K562 (cell line): ENCODE measurements around the gene EEPD1. TPM values are rescaled to one million over a fixed set of nuclear protein-coding genes. Genes with fewer than 3 reads are reported as not detected.

Experiments
- ATAC-seq: fragments of 200-7000 bp; cut with Tn5 transposase; 3 replicates; pipeline ENCODE4 v1.9.1; 2020; ENCODE audit warnings: moderate library complexity
- BruUV-seq: library from RNA; stranded (reverse); fragments of 400-500 nt; replicated peaks from 2 replicates; lab custom pipeline; 2021; lab: Mats Ljungman, UMichigan
- CTCF ChIA-PET: fragments of 300-600 bp; formaldehyde crosslinking; extraction: SDS; loops from one replicate; lab custom pipeline; 2021; ENCODE audit warnings: low intra/inter-chr PET ratio; lab: Yijun Ruan, JAX
- POLR2A ChIA-PET: fragments of 300-600, 350-650 bp; sonication (Branson Sonifier 250); formaldehyde crosslinking; extraction: SDS; loops from one replicate; lab custom pipeline; 2021; ENCODE audit warnings: antibody characterized with exemption, inconsistent platforms; lab: Yijun Ruan, JAX
- DNase-seq, 4 experiments: peaks; one replicate each; pipeline versions ENCODE4 v3.0.0 to v3.0.0-alpha.2; 2011 to 2018; ENCODE audit warnings: low spot score in 3 of 4, mixed read lengths in 3 of 4; ENCODE audit errors: extremely low read depth in 1 of 4
- FAIRE-seq: peaks from 2 replicates; lab custom pipeline; 2011; peaks lifted over from hg19 to GRCh38; lab: Jason Lieb, UNC
- H2AFZ ChIP-seq: 2 replicates; pipeline ENCODE4 v1.6.0; 2011; ENCODE audit warnings: low read depth, low read length, control low read depth, inconsistent platforms
- H3K27ac ChIP-seq: fragments of 200-600 bp; 3 replicates; pipeline ENCODE4 v1.8.0; 2011; ENCODE audit warnings: low read depth, mild to moderate bottlenecking, control low read depth, inconsistent platforms, low read length, moderate library complexity, mixed read lengths; ENCODE audit errors: extremely low read depth
- H3K27me3 ChIP-seq, 2 experiments: fragments of 300-600 bp in 1 of 2; 2 replicates in 1 of 2; 3 replicates in 1 of 2; pipeline versions ENCODE4 v1.6.0 to v1.8.0; 2011; ENCODE audit warnings: inconsistent platforms in 2 of 2, low read length in 2 of 2, mild to moderate bottlenecking in 1 of 2, mixed read lengths in 1 of 2, moderate library complexity in 1 of 2; ENCODE audit not compliant: control insufficient read depth in 2 of 2, insufficient read depth in 2 of 2
- H3K36me3 ChIP-seq: fragments of 300-600 bp; 3 replicates; pipeline ENCODE4 v1.8.0; 2011; ENCODE audit warnings: mild to moderate bottlenecking, low read length, inconsistent platforms; ENCODE audit not compliant: control insufficient read depth, insufficient read depth
- H3K4me1 ChIP-seq, 2 experiments: fragments of 200-600 bp in 1 of 2; replicated peaks in 1 of 2; 2 replicates in 1 of 2; 3 replicates in 1 of 2; pipeline versions ENCODE4 v1.5.1 to v1.8.0; 2011; ENCODE audit warnings: inconsistent platforms in 2 of 2, low read length in 2 of 2, mild to moderate bottlenecking in 1 of 2, mixed read lengths in 1 of 2, moderate library complexity in 1 of 2; ENCODE audit not compliant: control insufficient read depth in 2 of 2, insufficient read depth in 2 of 2
- H3K4me2 ChIP-seq: 2 replicates; pipeline ENCODE4 v1.6.1; 2011; ENCODE audit warnings: low read length, control low read depth, inconsistent platforms, mixed read lengths; ENCODE audit not compliant: insufficient read depth
- H3K4me3 ChIP-seq: fragments of 200-600 bp; sonication (generic), shearing (Covaris generic); 2 replicates; pipeline ENCODE4 v1.5.1; 2016; ENCODE audit warnings: control low read depth, inconsistent platforms
- H3K79me2 ChIP-seq: fragments of 200-600 bp; 3 replicates; pipeline ENCODE4 v1.8.0; 2011; ENCODE audit warnings: low read length, inconsistent platforms; ENCODE audit not compliant: control insufficient read depth, insufficient read depth
- H3K9ac ChIP-seq, 2 experiments: 2 replicates each; pipeline versions ENCODE4 v1.6.0 to v1.6.1; 2011; ENCODE audit warnings: low read depth in 2 of 2, low read length in 2 of 2, control low read depth in 1 of 2, inconsistent platforms in 1 of 2, mild to moderate bottlenecking in 1 of 2, mixed read lengths in 1 of 2; ENCODE audit not compliant: insufficient read depth in 1 of 2
- H3K9me1 ChIP-seq: one replicate; pipeline ENCODE4 v1.6.0; 2011; ENCODE audit warnings: inconsistent platforms, mild to moderate bottlenecking, low read length, moderate library complexity; ENCODE audit not compliant: control insufficient read depth, insufficient read depth
- H3K9me3 ChIP-seq: replicated peaks from 2 replicates; pipeline ENCODE4 v1.5.1; 2011; ENCODE audit warnings: low read depth, low read length, inconsistent platforms; ENCODE audit not compliant: control insufficient read depth, insufficient read depth
- H4K20me1 ChIP-seq: replicated peaks from 2 replicates; pipeline ENCODE4 v1.6.1; 2011; ENCODE audit warnings: low read length, inconsistent platforms, mixed read lengths; ENCODE audit not compliant: control insufficient read depth, insufficient read depth
- CBX2 ChIP-seq: fragments of 200-600 bp; sonication (generic); IDR thresholded peaks from one replicate; pipeline ENCODE4 v1.6.1; 2012; ENCODE audit warnings: mild to moderate bottlenecking, low read length, inconsistent platforms; ENCODE audit not compliant: insufficient read depth, poor library complexity, severe bottlenecking
- CEBPG ChIP-seq, 3 experiments: fragments of 200-800 bp in 1 of 3; sonication (Bioruptor generic) in 1 of 3; sonication (generic) in 1 of 3; formaldehyde crosslinking in 1 of 3; IDR thresholded peaks in 2 of 3; conservative IDR thresholded peaks in 1 of 3; 2 replicates each; pipeline versions ENCODE4 v1.6.1 to v1.8.0; 2016 to 2022; ENCODE audit warnings: missing compliant biosample characterization in 2 of 3, missing genetic modification characterization in 2 of 3, mild to moderate bottlenecking in 1 of 3, missing genetic modification reagents in 1 of 3
- CGGBP1 ChIP-seq: fragments of 250-450 bp; sonication (Bioruptor Pico); IDR thresholded peaks from 2 replicates; pipeline ENCODE4 v1.9.0; 2021; ENCODE audit warnings: mild to moderate bottlenecking
- HMG20B ChIP-seq: fragments of 250-450 bp; sonication (Bioruptor Pico); IDR thresholded peaks from 2 replicates; pipeline ENCODE4 v1.5.0; 2021; ENCODE audit warnings: mild to moderate bottlenecking
- KDM4B ChIP-seq, 2 experiments: fragments of 450-650 bp in 1 of 2; sonication (generic) in 1 of 2; IDR thresholded peaks; 2 replicates each; pipeline ENCODE4 v1.6.1; 2016 to 2017; ENCODE audit warnings: borderline replicate concordance in 2 of 2, antibody characterized with exemption in 1 of 2, low read depth in 1 of 2, mild to moderate bottlenecking in 1 of 2
- RBM17 ChIP-seq: fragments of 200-400 bp; formaldehyde crosslinking; IDR thresholded peaks from 2 replicates; pipeline ENCODE4 v1.6.1; 2017; ENCODE audit warnings: low read depth, mild to moderate bottlenecking, low read length, borderline replicate concordance
- RNF2 ChIP-seq: sonication (generic); IDR thresholded peaks from 2 replicates; pipeline ENCODE4 v1.6.1; 2016
- SETDB1 ChIP-seq: IDR thresholded peaks from one replicate; pipeline ENCODE4 v1.6.1; 2012; ENCODE audit warnings: low read length, control low read depth, inconsistent platforms
- TOE1 ChIP-seq, 2 experiments: fragments of 450-650 bp in 1 of 2; sonication (generic) in 1 of 2; formaldehyde crosslinking in 1 of 2; IDR thresholded peaks; 2 replicates each; pipeline versions ENCODE4 v1.7.1 to v1.8.0; 2016 to 2022; ENCODE audit warnings: borderline replicate concordance in 2 of 2, mild to moderate bottlenecking in 2 of 2, antibody characterized with exemption in 1 of 2, inconsistent platforms in 1 of 2, low read depth in 1 of 2, missing genetic modification reagents in 1 of 2, moderate library complexity in 1 of 2
- ZNF133 ChIP-seq: fragments of 250-450 bp; sonication (Bioruptor Pico); IDR thresholded peaks from 2 replicates; pipeline ENCODE4 v1.4.0; 2020; ENCODE audit warnings: mild to moderate bottlenecking
- ZNF316 ChIP-seq: fragments of 450-650 bp; IDR thresholded peaks from 2 replicates; pipeline ENCODE4 v1.6.1; 2016
- ZNF766 ChIP-seq: fragments of 200-800 bp; sonication (Bioruptor generic); conservative IDR thresholded peaks from 2 replicates; pipeline ENCODE4 v1.6.1; 2016; ENCODE audit warnings: missing genetic modification characterization, missing compliant biosample characterization
- WGBS: fragments of 100-300 bp; shearing (Covaris generic); methylation state at CpG from one replicate; pipeline ENCODE4 v1.1.6; 2016; ENCODE audit warnings: low coverage, mixed read lengths; ENCODE audit not compliant: insufficient coverage; ENCODE audit errors: missing lambda C conversion rate; 5-methylcytosine and 5-hydroxymethylcytosine counted together
- in situ Hi-C: fragments of 300-500 bp; cut with MboI; formaldehyde crosslinking; loops from 4 replicates; pipeline ENCODE4 v1.15.0; 2018; ENCODE audit warnings: inconsistent platforms, mixed read lengths
- intact Hi-C: fragments of 100-400 bp; cut with micrococcal nuclease; formaldehyde crosslinking; loops from 2 replicates; pipeline ENCODE4 v1.14.2; 2022
- polyA plus RNA-seq, 8 experiments: library from polyadenylated mRNA; depleted of rRNA in 4 of 8; stranded (reverse) in 5 of 8; unstranded in 3 of 8; fragments of >200 nt; fragmentation: Nextera tagmentation in 2 of 8; fragmentation: Illumina TruSeq in 1 of 8; extraction: Ambion mirVana in 2 of 8; extraction: Trizol in 1 of 8; gene quantifications; 2 replicates each; pipeline versions ENCODE4 v1.2.1 to v1.2.3, GENCODE V29; 2011 to 2014; ENCODE audit warnings: inconsistent platforms in 1 of 8, missing spikeins in 1 of 8
- total RNA-seq, 7 experiments: library from RNA; depleted of rRNA in 6 of 7; stranded (reverse); fragments of >200 nt in 6 of 7; fragmentation: Illumina TruSeq in 2 of 7; extraction: Trizol in 2 of 7; gene quantifications; 2 replicates each; pipeline versions ENCODE4 v1.2.1 to v1.2.3, GENCODE V29; 2011 to 2021; ENCODE audit warnings: low replicate concordance in 1 of 7

The EEPD1 gene
- total and polyA plus RNA-seq, 9 of the 15 experiments (the other 6 are each of a cell fraction or from before 2014, with no cell fraction given), result 0.01 to 1.5 (median 0.74) TPM; not detected in 1

- no TSS peak for BruUV-seq
- under 1% methylated on average over 7 of the region's 7 CpGs for WGBS
- peaks cover 29 to 50% of the 10 kb centered on the region in 2 experiments; a peak in 4 of 5 replicates for H3K27me3 ChIP-seq
- in situ Hi-C loops (no loop called here), intact Hi-C loops (no loop called here)
- H3K9ac ChIP-seq, result no peak overlapping the region
- no peak for FAIRE-seq
- H4K20me1 ChIP-seq, result peaks cover 5% of the 10 kb centered on the region; the same call in 1 of the 2 replicates
- no peak overlapping the region for H3K4me3 ChIP-seq
- CTCF ChIA-PET, result no interaction called here
- no peak for DNase-seq
- H3K36me3 ChIP-seq, result no peaks in the 10 kb centered on the region
- POLR2A ChIA-PET, result interaction anchor here (0.6 kb wide), 1 partner anchor 39 kb away, joined by 3 read pairs; no protein-coding TSS in a partner anchor
- no peaks in the 10 kb centered on the region for H3K9me3 ChIP-seq
- peaks cover 4 to 9% of the 10 kb centered on the region in 2 experiments; a peak in 4 of 5 replicates for H3K4me1 ChIP-seq
- ATAC-seq, result no peak
- H3K27ac ChIP-seq, result no peak overlapping the region
- H2AFZ ChIP-seq, result no peak overlapping the region
- no peaks in the 10 kb centered on the region for H3K79me2 ChIP-seq
- no peak for TF ChIP-seq KDM4B (IDR thresholded peaks at IDR 0.05; ENCODE audit: borderline replicate concordance in 2 of 2, low read depth in 1 of 2)
- no peaks in the 10 kb centered on the region for H3K9me1 ChIP-seq
- H3K4me2 ChIP-seq, result no peak overlapping the region
These were observed 125.6 kb downstream of the EEPD1 start for GRCh38 chr7:36278620-36279172.

GRCh38 chr7:36279200-36279925, 126.3 kb downstream of the EEPD1 start:
- Histone ChIP-seq H4K20me1 (peaks cover 6% of the 10 kb centered on the region; the same call in 1 of the 2 replicates), H3K36me3 (no peaks in the 10 kb centered on the region), H2AFZ (no peak overlapping the region), H3K27ac (no peak overlapping the region), H3K4me1 (peaks cover 7 to 9% of the 10 kb centered on the region in 2 experiments; a peak in 4 of 5 replicates), H3K79me2 (no peaks in the 10 kb centered on the region), H3K27me3 (peaks cover 33 to 53% of the 10 kb centered on the region in 2 experiments; a peak in 4 of 5 replicates), H3K4me3 (no peak overlapping the region), H3K9ac (no peak overlapping the region), H3K9me1 (no peaks in the 10 kb centered on the region), H3K4me2 (no peak overlapping the region), H3K9me3 (no peaks in the 10 kb centered on the region)
- no peak for ATAC-seq
- intact Hi-C loops (no loop called here), in situ Hi-C loops (no loop called here)
- ChIA-PET CTCF (no interaction called here), POLR2A (no interaction called here)
- no peak for DNase-seq
- WGBS, result 0% methylated on average over 9 of the region's 9 CpGs
- no TSS peak for BruUV-seq
- no peak for FAIRE-seq
- TF ChIP-seq ZNF766 (CRISPR knock-in tag) (no peak), SETDB1 (no peak), ZNF133 (CRISPR knock-in tag) (no peak), RNF2 (no peak), TOE1 (IDR thresholded peaks at IDR 0.05; ENCODE audit: borderline replicate concordance) (no peak), TOE1 (CRISPR knock-in tag; IDR thresholded peaks at IDR 0.05; ENCODE audit: borderline replicate concordance, low read depth) (no peak), RBM17 (no peak), HMG20B (CRISPR knock-in tag) (no peak), ZNF316 (no peak), CEBPG (CRISPR knock-in tag; IDR thresholded peaks at IDR 0.05) (no peak), CEBPG (tag; conservative IDR thresholded peaks at IDR 0.05 in 1 of 2, IDR thresholded peaks at IDR 0.05 in 1 of 2) (no peak), CGGBP1 (CRISPR knock-in tag) (no peak), CBX2 (no peak)
